Adrenal gland (tissue), 12 donors: ENCODE data around the gene BNIP3. TPM values are rescaled to one million over a fixed set of nuclear protein-coding genes. Genes with fewer than 3 reads are reported as not detected.
"Not testable (repeated sequence)": the region's sequence is repeated elsewhere in the genome, so short reads cannot be mapped to it uniquely, and the experiment has no call there.

Experiments used
- DNase-seq, 7 donors: peaks; one replicate each; pipeline ENCODE4 v3.0.0-alpha.2; 2019 to 2020
- H3K27ac ChIP-seq, 5 donors: fragments of 200-600 bp; sonication (generic) in 4 of 5; 1 replicate in 3 of 5; 2 replicates in 2 of 5; pipeline versions ENCODE4 v1.5.1 to v1.8.0; 2016 to 2020; ENCODE audit warnings: mild to moderate bottlenecking in 1 of 5
- H3K27me3 ChIP-seq: fragments of 200-600 bp; 2 replicates; pipeline ENCODE4 v1.8.0; 2021
- H3K36me3 ChIP-seq, 2 donors: fragments of 200-600 bp; replicated peaks in 1 of 2; 1 replicate in 1 of 2; 2 replicates in 1 of 2; pipeline versions ENCODE4 v1.5.1 to v1.8.0; 2018 to 2022
- H3K4me1 ChIP-seq, 2 donors: fragments of 200-600 bp; replicated peaks in 1 of 2; 1 replicate in 1 of 2; 2 replicates in 1 of 2; pipeline versions ENCODE4 v1.5.1 to v1.8.0; 2018 to 2021
- H3K4me3 ChIP-seq, 4 donors: fragments of 200-600 bp; sonication (generic) in 3 of 4; one replicate each; pipeline ENCODE4 v1.5.1; 2016 to 2018
- H3K9me3 ChIP-seq, 3 donors: fragments of 200-600 bp; sonication (generic) in 1 of 3; replicated peaks in 1 of 3; 1 replicate in 2 of 3; 2 replicates in 1 of 3; pipeline versions ENCODE4 v1.5.1 to v1.8.0; 2016 to 2021
- CTCF ChIP-seq, 6 experiments: fragments of 450-650 bp in 4 of 6; fragments of 200-600 bp in 2 of 6; sonication (generic) in 1 of 6; IDR thresholded peaks; 1 replicate in 5 of 6; 2 replicates in 1 of 6; pipeline versions ENCODE4 v1.5.1 to v1.8.0; 2016 to 2021; ENCODE audit warnings: antibody characterized with exemption in 6 of 6, mild to moderate bottlenecking in 2 of 6, moderate library complexity in 1 of 6
- POLR2A ChIP-seq, 2 donors: fragments of 450-650 bp; IDR thresholded peaks; one replicate each; pipeline ENCODE4 v1.6.1; 2017; ENCODE audit warnings: antibody characterized with exemption in 2 of 2, mild to moderate bottlenecking in 2 of 2, moderate library complexity in 1 of 2
- WGBS, 4 donors: extraction: QIAGEN DNeasy Blood & Tissue Kit in 2 of 4; methylation state at CpG; one replicate each; pipeline versions ENCODE4 v1.1.5 to v1.1.7; 2013 to 2017; 5-methylcytosine and 5-hydroxymethylcytosine counted together
- intact Hi-C, 2 donors: fragments of 100-400 bp; cut with DNase I; formaldehyde crosslinking; loops; one replicate each; pipeline versions ENCODE4 v1.14.1 to v1.15.0; 2022 to 2023
- polyA plus RNA-seq, 3 donors: library from polyadenylated mRNA; stranded (reverse); fragments of 200-250 nt in 2 of 3; fragments of 350-450 nt in 1 of 3; fragmentation: Illumina TruSeq in 1 of 3; extraction: RNeasy Lipid Tissue Mini Kit (QIAGEN cat#74804) in 1 of 3; gene quantifications; one replicate each; pipeline ENCODE4 v1.2.3, GENCODE V29; 2013 to 2014
- total RNA-seq, 9 donors: library from RNA; depleted of rRNA in 4 of 9; stranded (reverse); fragments of >200 nt in 4 of 9; fragments of 120-200 nt in 1 of 9; fragmentation: NEBNext Ultra II Directional in 1 of 9; extraction: Animal tissue kit (Norgen Biotek cat#: 25700) in 1 of 9; gene quantifications; one replicate each; pipeline versions ENCODE4 v1.1.0 to v1.2.4, GENCODE V29; 2013 to 2023
- donor health status: healthy with polysubstance abuse.
- donor health status: Bipolar disorder and iron deficiency.
- donor health status: DM: yes; HTN: yes; CAD: no.
- donor health status: DM: no; HTN: no; CAD: no.
- donor health status: DM: no; HTN: no; CAD: no.
- donor health status: DM: yes; HTN: yes; CAD: no.

BNIP3 gene
- total and polyA plus RNA-seq, 12 donors, result 14.2 to 132 (median 76.4) TPM

GRCh38 chr10:131959841-131960240, 21.9 kb downstream of the BNIP3 start:
- no peak for DNase-seq

DNA sequence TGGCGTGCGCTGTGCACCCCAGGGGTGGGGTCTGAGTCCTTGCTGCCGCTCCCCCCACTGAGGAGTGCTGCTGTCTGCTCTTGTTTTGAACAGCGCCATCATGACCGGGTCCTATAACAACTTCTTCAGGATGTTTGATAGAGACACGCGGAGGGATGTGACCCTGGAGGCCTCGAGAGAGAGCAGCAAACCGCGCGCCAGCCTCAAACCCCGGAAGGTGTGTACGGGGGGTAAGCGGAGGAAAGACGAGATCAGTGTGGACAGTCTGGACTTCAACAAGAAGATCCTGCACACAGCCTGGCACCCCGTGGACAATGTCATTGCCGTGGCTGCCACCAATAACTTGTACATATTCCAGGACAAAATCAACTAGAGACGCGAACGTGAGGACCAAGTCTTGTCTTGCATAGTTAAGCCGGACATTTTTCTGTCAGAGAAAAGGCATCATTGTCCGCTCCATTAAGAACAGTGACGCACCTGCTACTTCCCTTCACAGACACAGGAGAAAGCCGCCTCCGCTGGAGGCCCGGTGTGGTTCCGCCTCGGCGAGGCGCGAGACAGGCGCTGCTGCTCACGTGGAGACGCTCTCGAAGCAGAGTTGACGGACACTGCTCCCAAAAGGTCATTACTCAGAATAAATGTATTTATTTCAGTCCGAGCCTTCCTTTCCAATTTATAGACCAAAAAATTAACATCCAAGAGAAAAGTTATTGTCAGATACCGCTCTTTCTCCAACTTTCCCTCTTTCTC, 26.0 kb downstream of the BNIP3 start:
- TF ChIP-seq POLR2A (IDR thresholded peaks at IDR 0.05) (no peak), CTCF (IDR thresholded peaks at IDR 0.05) (no peak)
- Histone ChIP-seq H3K4me3 (no peak overlapping the region), H3K9me3 (no peaks in the 10 kb centered on the region), H3K36me3 (peaks cover 0 to 34% of the 10 kb centered on the region in 2 donors), H3K4me1 (peaks cover 6% of the 10 kb centered on the region in 2 donors), H3K27me3 (no peaks in the 10 kb centered on the region), H3K27ac (no peak overlapping the region)
- 93 to 99% (median 97%) methylated on average over 38 of the region's 38 CpGs for WGBS, 4 donors
- intact Hi-C loops, result no loop called here
- no peak for DNase-seq

More at GRCh38 chr10:131959841-131960240, 21.9 kb downstream of the BNIP3 start:
- Histone ChIP-seq H3K27me3 (no peaks in the 10 kb centered on the region), H3K27ac (no peak overlapping the region), H3K4me1 (no peaks in the 10 kb centered on the region), H3K9me3 (no peaks in the 10 kb centered on the region), H3K36me3 (peaks cover 0 to 24% of the 10 kb centered on the region in 2 donors), H3K4me3 (no peak overlapping the region)
- intact Hi-C loops, result no loop called here
- TF ChIP-seq CTCF (IDR thresholded peaks at IDR 0.05), result no peak
- no peak for TF ChIP-seq POLR2A (IDR thresholded peaks at IDR 0.05)
- 91 to 97% (median 93%) methylated on average over 12 to 19 of the region's 19 CpGs for WGBS, 4 donors

DNA sequence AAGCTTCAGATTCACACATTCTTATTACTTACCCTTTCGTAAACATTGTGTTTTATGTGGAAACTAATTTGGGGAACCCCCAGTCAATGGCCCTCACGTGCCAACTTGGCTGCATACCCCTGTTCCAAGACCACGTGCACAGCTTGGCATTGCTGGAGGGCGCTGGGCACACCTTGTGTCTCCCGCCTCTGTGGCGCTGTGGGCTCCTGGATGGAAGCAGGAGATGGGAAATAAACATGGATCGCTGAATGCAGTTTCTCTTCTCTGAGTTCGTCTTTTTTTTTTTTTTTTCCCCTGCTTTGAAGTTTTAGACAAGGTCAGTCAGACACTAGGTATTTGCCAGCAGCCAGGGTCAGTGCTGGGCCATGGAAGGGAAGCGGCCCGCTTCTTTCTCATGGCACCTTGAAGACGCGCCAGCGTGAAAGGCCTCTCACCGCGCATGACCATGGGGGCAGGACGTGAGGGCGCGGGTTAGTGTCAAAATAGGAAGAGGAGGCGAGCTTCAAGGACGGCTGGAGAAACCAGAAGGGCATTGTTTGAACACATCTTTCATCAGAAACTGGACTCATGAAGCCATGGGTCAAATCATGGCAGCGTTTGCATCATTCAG, 27.3 kb downstream of the BNIP3 start:
- H3K27me3 ChIP-seq, result no peaks in the 10 kb centered on the region
- peak; percentile 52 to 86 (median 82) for DNase-seq
- TF ChIP-seq CTCF (IDR thresholded peaks at IDR 0.05), result no peak
- TF ChIP-seq POLR2A (IDR thresholded peaks at IDR 0.05), result no peak
- 49 to 67% (median 55%) methylated on average over 21 of the region's 21 CpGs for WGBS, 4 donors
- H3K36me3 ChIP-seq, result peaks cover 0 to 44% of the 10 kb centered on the region in 2 donors
- peak overlapping the region in 3 of 5 donors; percentile 42 to 53 (median 44) for H3K27ac ChIP-seq
- peaks cover 6% of the 10 kb centered on the region in 2 donors for H3K4me1 ChIP-seq
- no peaks in the 10 kb centered on the region for H3K9me3 ChIP-seq
- intact Hi-C loops, result no loop called here
- H3K4me3 ChIP-seq, result no peak overlapping the region

GRCh38 chr10:131949908-131950307, 31.8 kb downstream of the BNIP3 start:
- 79 to 89% (median 84%) methylated on average over 5 to 6 of the region's 7 CpGs for WGBS, 4 donors
- not testable (repeated sequence) for H3K27ac ChIP-seq, H3K27me3 ChIP-seq, H3K4me3 ChIP-seq, DNase-seq, H3K9me3 ChIP-seq
- intact Hi-C loops, result loop anchor here (5.0 to 10.0 kb wide), 2 partner anchors 63 to 65 kb away; no protein-coding TSS in a partner anchor
- Histone ChIP-seq H3K36me3 (peaks cover 0 to 61% of the 10 kb centered on the region in 2 donors), H3K4me1 (peaks cover 10 to 28% of the 10 kb centered on the region in 2 donors)
